ENCODE measurements around the gene LPP. TPM values are rescaled to one million over a fixed set of nuclear protein-coding genes. Genes with fewer than 3 reads are reported as not detected.

The LPP gene
- total and polyA plus RNA-seq, 2 of the 13 experiments (the other 11 are each of a cell fraction or from before 2014, with no cell fraction given), result 19.2 to 29.9 TPM

DNA sequence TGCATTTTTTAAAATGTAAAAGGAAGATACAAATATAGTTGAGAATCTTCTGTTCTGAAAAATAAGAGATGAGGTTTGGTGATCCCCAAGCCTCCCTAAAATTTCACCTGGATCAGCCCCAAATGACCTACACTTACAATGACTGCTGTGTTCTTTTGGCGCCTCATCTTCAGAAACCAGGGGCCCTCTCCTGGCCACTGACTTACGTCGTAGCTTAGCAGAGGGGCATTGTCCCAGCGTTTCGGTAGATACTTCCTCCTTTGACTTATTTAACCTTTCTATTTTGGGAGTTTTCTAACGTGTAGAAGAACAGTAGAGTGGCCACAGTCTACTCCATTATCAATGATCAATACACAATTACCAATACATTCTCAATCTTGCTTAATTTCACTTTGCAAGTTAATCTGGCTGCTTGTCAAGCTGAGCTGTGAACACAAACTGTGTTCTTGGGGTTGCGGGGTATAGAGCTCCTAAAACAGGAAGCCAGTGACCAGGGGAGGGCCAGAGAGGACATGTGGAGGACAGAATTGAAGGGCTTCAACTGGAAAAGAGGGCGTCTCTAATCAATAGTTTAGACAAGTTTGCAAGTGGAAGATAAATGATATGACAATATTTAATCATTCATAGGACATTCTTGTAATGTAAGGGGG lies 419.5 kb downstream of the LPP start:
- FAIRE-seq (no peak), ATAC-seq (no peak), DNase-seq (ENCODE audit: low spot score) (no peak)
- H3K36me3 ChIP-seq (replicated peaks in 1 of 2; ENCODE audit: control insufficient read depth in 1 of 2, insufficient read depth in 2 of 2, low read length in 2 of 2), result peaks cover 0 to 1% of the 10 kb centered on the region in 2 experiments; a peak in 3 of 5 replicates
- POLR2A ChIA-PET, result no interaction called here
- no peaks in the 10 kb centered on the region for H4K20me1 ChIP-seq (ENCODE audit: insufficient read depth, low read length)
- BruUV-seq (replicated peaks), result no TSS peak
- no peaks in the 10 kb centered on the region for H3K27me3 ChIP-seq (ENCODE audit: control insufficient read depth in 1 of 2, insufficient read depth in 2 of 2, low read length in 2 of 2)
- no peaks in the 10 kb centered on the region for H3K9me3 ChIP-seq (ENCODE audit: low read length)
- no peak for TF ChIP-seq PLSCR1 (CRISPR knock-in tag; IDR thresholded peaks at IDR 0.05; ENCODE audit: borderline replicate concordance)
- TF ChIP-seq, protein P1, sequence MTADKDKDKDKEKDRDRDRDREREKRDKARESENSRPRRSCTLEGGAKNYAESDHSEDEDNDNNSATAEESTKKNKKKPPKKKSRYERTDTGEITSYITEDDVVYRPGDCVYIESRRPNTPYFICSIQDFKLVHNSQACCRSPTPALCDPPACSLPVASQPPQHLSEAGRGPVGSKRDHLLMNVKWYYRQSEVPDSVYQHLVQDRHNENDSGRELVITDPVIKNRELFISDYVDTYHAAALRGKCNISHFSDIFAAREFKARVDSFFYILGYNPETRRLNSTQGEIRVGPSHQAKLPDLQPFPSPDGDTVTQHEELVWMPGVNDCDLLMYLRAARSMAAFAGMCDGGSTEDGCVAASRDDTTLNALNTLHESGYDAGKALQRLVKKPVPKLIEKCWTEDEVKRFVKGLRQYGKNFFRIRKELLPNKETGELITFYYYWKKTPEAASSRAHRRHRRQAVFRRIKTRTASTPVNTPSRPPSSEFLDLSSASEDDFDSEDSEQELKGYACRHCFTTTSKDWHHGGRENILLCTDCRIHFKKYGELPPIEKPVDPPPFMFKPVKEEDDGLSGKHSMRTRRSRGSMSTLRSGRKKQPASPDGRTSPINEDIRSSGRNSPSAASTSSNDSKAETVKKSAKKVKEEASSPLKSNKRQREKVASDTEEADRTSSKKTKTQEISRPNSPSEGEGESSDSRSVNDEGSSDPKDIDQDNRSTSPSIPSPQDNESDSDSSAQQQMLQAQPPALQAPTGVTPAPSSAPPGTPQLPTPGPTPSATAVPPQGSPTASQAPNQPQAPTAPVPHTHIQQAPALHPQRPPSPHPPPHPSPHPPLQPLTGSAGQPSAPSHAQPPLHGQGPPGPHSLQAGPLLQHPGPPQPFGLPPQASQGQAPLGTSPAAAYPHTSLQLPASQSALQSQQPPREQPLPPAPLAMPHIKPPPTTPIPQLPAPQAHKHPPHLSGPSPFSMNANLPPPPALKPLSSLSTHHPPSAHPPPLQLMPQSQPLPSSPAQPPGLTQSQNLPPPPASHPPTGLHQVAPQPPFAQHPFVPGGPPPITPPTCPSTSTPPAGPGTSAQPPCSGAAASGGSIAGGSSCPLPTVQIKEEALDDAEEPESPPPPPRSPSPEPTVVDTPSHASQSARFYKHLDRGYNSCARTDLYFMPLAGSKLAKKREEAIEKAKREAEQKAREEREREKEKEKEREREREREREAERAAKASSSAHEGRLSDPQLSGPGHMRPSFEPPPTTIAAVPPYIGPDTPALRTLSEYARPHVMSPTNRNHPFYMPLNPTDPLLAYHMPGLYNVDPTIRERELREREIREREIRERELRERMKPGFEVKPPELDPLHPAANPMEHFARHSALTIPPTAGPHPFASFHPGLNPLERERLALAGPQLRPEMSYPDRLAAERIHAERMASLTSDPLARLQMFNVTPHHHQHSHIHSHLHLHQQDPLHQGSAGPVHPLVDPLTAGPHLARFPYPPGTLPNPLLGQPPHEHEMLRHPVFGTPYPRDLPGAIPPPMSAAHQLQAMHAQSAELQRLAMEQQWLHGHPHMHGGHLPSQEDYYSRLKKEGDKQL (CRISPR knock-in tag; IDR thresholded peaks at IDR 0.05; ENCODE audit: low read depth), result no peak
- TF ChIP-seq, protein P2, sequence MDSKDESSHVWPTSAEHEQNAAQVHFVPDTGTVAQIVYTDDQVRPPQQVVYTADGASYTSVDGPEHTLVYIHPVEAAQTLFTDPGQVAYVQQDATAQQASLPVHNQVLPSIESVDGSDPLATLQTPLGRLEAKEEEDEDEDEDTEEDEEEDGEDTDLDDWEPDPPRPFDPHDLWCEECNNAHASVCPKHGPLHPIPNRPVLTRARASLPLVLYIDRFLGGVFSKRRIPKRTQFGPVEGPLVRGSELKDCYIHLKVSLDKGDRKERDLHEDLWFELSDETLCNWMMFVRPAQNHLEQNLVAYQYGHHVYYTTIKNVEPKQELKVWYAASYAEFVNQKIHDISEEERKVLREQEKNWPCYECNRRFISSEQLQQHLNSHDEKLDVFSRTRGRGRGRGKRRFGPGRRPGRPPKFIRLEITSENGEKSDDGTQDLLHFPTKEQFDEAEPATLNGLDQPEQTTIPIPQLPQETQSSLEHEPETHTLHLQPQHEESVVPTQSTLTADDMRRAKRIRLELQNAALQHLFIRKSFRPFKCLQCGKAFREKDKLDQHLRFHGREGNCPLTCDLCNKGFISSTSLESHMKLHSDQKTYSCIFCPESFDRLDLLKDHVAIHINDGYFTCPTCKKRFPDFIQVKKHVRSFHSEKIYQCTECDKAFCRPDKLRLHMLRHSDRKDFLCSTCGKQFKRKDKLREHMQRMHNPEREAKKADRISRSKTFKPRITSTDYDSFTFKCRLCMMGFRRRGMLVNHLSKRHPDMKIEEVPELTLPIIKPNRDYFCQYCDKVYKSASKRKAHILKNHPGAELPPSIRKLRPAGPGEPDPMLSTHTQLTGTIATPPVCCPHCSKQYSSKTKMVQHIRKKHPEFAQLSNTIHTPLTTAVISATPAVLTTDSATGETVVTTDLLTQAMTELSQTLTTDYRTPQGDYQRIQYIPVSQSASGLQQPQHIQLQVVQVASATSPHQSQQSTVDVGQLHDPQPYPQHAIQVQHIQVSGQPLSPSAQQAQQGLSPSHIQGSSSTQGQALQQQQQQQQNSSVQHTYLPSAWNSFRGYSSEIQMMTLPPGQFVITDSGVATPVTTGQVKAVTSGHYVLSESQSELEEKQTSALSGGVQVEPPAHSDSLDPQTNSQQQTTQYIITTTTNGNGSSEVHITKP (CRISPR knock-in tag; IDR thresholded peaks at IDR 0.05; ENCODE audit: low read depth), result no peak
- TF ChIP-seq STAG1 (CRISPR knock-in tag; IDR thresholded peaks at IDR 0.05), result peak; percentile 33; the same call in 1 of the 2 replicates
- no peak for TF ChIP-seq CBX2 (IDR thresholded peaks at IDR 0.05; ENCODE audit: low read depth, low read length)
- TF ChIP-seq CBX2 (CRISPR knock-in tag; IDR thresholded peaks at IDR 0.05; ENCODE audit: low read depth), result no peak
- no peaks in the 10 kb centered on the region for H3K4me1 ChIP-seq (ENCODE audit: insufficient read depth, low read length)
- intact Hi-C loops (cut with micrococcal nuclease; ENCODE audit: unreplicated experiment) (no loop called here), in situ Hi-C loops (cut with HindIII; ENCODE audit: extremely low pct_ligation_motif_present, low pct_unique_long_range_greater_than_20kb) (no loop called here)
- H3K79me2 ChIP-seq (ENCODE audit: insufficient read depth, low read length), result no peaks in the 10 kb centered on the region
- no peak overlapping the region for H3K4me2 ChIP-seq (ENCODE audit: low read depth, low read length)
- no peak overlapping the region for H2AFZ ChIP-seq (ENCODE audit: low read length)
- no peak overlapping the region for H3K9ac ChIP-seq (ENCODE audit: insufficient read depth, low read depth, low read length)
- CTCF ChIA-PET (ENCODE audit: low intra/inter-chr PET ratio, low total read pairs), result no interaction called here
- H3K27ac ChIP-seq (ENCODE audit: extremely low read length, insufficient read depth, low read length), result no peak overlapping the region
- no peak overlapping the region for H3K4me3 ChIP-seq (replicated peaks in 1 of 3; ENCODE audit: insufficient read depth in 1 of 3, low read depth in 2 of 3, low read length in 3 of 3)
- 92% methylated on average over 8 of the region's 8 CpGs for WGBS (ENCODE audit: low lambda C conversion rate)
